Memory B cell (primary cell): ENCODE measurements around the gene TSC22D1.

Experiments used
- ATAC-seq: fragments of 150-1000 bp; cut with Tn5 transposase; 2 replicates; pipeline ENCODE4 v1.10.0; 2021; ENCODE audit warnings: low read depth, mild to moderate bottlenecking, moderate library complexity
- DNase-seq, 2 donors: peaks; one replicate each; pipeline ENCODE4 v3.0.0; 2022; ENCODE audit warnings: low spot score in 2 of 2
- H3K27ac Mint-ChIP-seq: one replicate; pipeline ENCODE4 v1.8.0; 2022; ENCODE audit warnings: mild to moderate bottlenecking, moderate library complexity, mixed read lengths
- H3K27me3 Mint-ChIP-seq: one replicate; pipeline ENCODE4 v1.8.0; 2022; ENCODE audit warnings: mixed read lengths
- H3K36me3 Mint-ChIP-seq: one replicate; pipeline ENCODE4 v1.8.0; 2022; ENCODE audit warnings: mild to moderate bottlenecking, mixed read lengths
- H3K4me1 Mint-ChIP-seq: one replicate; pipeline ENCODE4 v1.8.0; 2022; ENCODE audit warnings: mixed read lengths
- H3K4me3 Mint-ChIP-seq: one replicate; pipeline ENCODE4 v1.8.0; 2022; ENCODE audit warnings: mild to moderate bottlenecking, moderate library complexity, mixed read lengths
- H3K9me3 Mint-ChIP-seq: one replicate; pipeline ENCODE4 v1.8.0; 2022; ENCODE audit warnings: mixed read lengths

TSC22D1 gene

GRCh38 chr13:44448373-44448772, 127.8 kb downstream of the TSC22D1 start:
- H3K4me1 Mint-ChIP-seq: no peaks in the 10 kb centered on the region
- no peak for ATAC-seq
- H3K4me3 Mint-ChIP-seq: no peak overlapping the region
- H3K9me3 Mint-ChIP-seq: no peaks in the 10 kb centered on the region
- DNase-seq: no peak
- no peaks in the 10 kb centered on the region for H3K36me3 Mint-ChIP-seq
- H3K27ac Mint-ChIP-seq: peak overlapping the region; percentile 29
- no peaks in the 10 kb centered on the region for H3K27me3 Mint-ChIP-seq

GRCh38 chr13:44447783-44448321, 128.3 kb downstream of the TSC22D1 start:
- H3K9me3 Mint-ChIP-seq: no peaks in the 10 kb centered on the region
- H3K36me3 Mint-ChIP-seq: no peaks in the 10 kb centered on the region
- H3K4me1 Mint-ChIP-seq: no peaks in the 10 kb centered on the region
- no peak overlapping the region for H3K4me3 Mint-ChIP-seq
- no peak overlapping the region for H3K27ac Mint-ChIP-seq
- no peak for DNase-seq
- no peaks in the 10 kb centered on the region for H3K27me3 Mint-ChIP-seq
- no peak for ATAC-seq

- no peaks in the 10 kb centered on the region for H3K36me3 Mint-ChIP-seq
- peaks cover 9% of the 10 kb centered on the region for H3K4me1 Mint-ChIP-seq
- no peak for DNase-seq
- H3K27ac Mint-ChIP-seq: no peak overlapping the region
- H3K4me3 Mint-ChIP-seq: no peak overlapping the region
- peaks cover 3% of the 10 kb centered on the region for H3K27me3 Mint-ChIP-seq
- H3K9me3 Mint-ChIP-seq: no peaks in the 10 kb centered on the region
- no peak for ATAC-seq
Observed at GRCh38 chr13:44440046-44440608, 136.0 kb downstream of the TSC22D1 start.

- DNase-seq (no peak), ATAC-seq (no peak)
- H3K4me1 Mint-ChIP-seq: peaks cover 9% of the 10 kb centered on the region
- no peak overlapping the region for H3K27ac Mint-ChIP-seq
- H3K4me3 Mint-ChIP-seq: no peak overlapping the region
- peaks cover 3% of the 10 kb centered on the region for H3K27me3 Mint-ChIP-seq
- peaks cover 2% of the 10 kb centered on the region for H3K36me3 Mint-ChIP-seq
- H3K9me3 Mint-ChIP-seq: no peaks in the 10 kb centered on the region
Observed at GRCh38 chr13:44439452-44440024, 136.6 kb downstream of the TSC22D1 start.

GRCh38 chr13:44438234-44438579, 137.9 kb downstream of the TSC22D1 start:
- H3K27ac Mint-ChIP-seq: no peak overlapping the region
- ATAC-seq (no peak), DNase-seq (no peak)
- peaks cover 9% of the 10 kb centered on the region for H3K4me1 Mint-ChIP-seq
- H3K27me3 Mint-ChIP-seq: peaks cover 3% of the 10 kb centered on the region
- H3K36me3 Mint-ChIP-seq: peaks cover 5% of the 10 kb centered on the region
- H3K4me3 Mint-ChIP-seq: no peak overlapping the region
- H3K9me3 Mint-ChIP-seq: no peaks in the 10 kb centered on the region

GRCh38 chr13:44437356-44438233, 138.5 kb downstream of the TSC22D1 start:
- H3K4me3 Mint-ChIP-seq: peak overlapping the region; percentile 81
- H3K27me3 Mint-ChIP-seq: peaks cover 3% of the 10 kb centered on the region

GRCh38 chr13:44436589-44437337, 139.4 kb downstream of the TSC22D1 start:
- H3K4me1 Mint-ChIP-seq: peaks cover 9% of the 10 kb centered on the region
- peaks cover 3% of the 10 kb centered on the region for H3K27me3 Mint-ChIP-seq
- no peaks in the 10 kb centered on the region for H3K9me3 Mint-ChIP-seq
- H3K36me3 Mint-ChIP-seq: peaks cover 6% of the 10 kb centered on the region
- H3K4me3 Mint-ChIP-seq: peak overlapping the region; percentile 81
- peak; percentile 9 to 21 for DNase-seq
- H3K27ac Mint-ChIP-seq: peak overlapping the region; percentile 85
- ATAC-seq: peak; percentile 23

More at GRCh38 chr13:44437356-44438233, 138.5 kb downstream of the TSC22D1 start:
- ATAC-seq (peak; percentile 31), DNase-seq (peak in 1 of 2 donors; percentile 36)
- peaks cover 9% of the 10 kb centered on the region for H3K4me1 Mint-ChIP-seq
- no peaks in the 10 kb centered on the region for H3K9me3 Mint-ChIP-seq
- no peak overlapping the region for H3K27ac Mint-ChIP-seq
- peaks cover 6% of the 10 kb centered on the region for H3K36me3 Mint-ChIP-seq

- DNase-seq (no peak), ATAC-seq (no peak)
- Mint-ChIP-seq H3K27ac (peak overlapping the region; percentile 85), H3K4me3 (peak overlapping the region; percentile 81), H3K27me3 (peaks cover 2% of the 10 kb centered on the region), H3K9me3 (no peaks in the 10 kb centered on the region), H3K36me3 (peaks cover 6% of the 10 kb centered on the region), H3K4me1 (peaks cover 9% of the 10 kb centered on the region)
Observed at GRCh38 chr13:44435919-44436510, 140.1 kb downstream of the TSC22D1 start.

- no peaks in the 10 kb centered on the region for H3K9me3 Mint-ChIP-seq
- peak overlapping the region; percentile 85 for H3K27ac Mint-ChIP-seq
- DNase-seq (peak; percentile 57 to 66), ATAC-seq (peak; percentile 86)
- peaks cover 6% of the 10 kb centered on the region for H3K36me3 Mint-ChIP-seq
- peaks cover 9% of the 10 kb centered on the region for H3K4me1 Mint-ChIP-seq
- H3K4me3 Mint-ChIP-seq: peak overlapping the region; percentile 81
- H3K27me3 Mint-ChIP-seq: no peaks in the 10 kb centered on the region
Observed at GRCh38 chr13:44435142-44435918, 140.8 kb downstream of the TSC22D1 start.

- H3K4me3 Mint-ChIP-seq: peak overlapping the region; percentile 81
- no peak for DNase-seq
- H3K27me3 Mint-ChIP-seq: no peaks in the 10 kb centered on the region
- H3K9me3 Mint-ChIP-seq: no peaks in the 10 kb centered on the region
- H3K36me3 Mint-ChIP-seq: peaks cover 6% of the 10 kb centered on the region
- ATAC-seq: no peak
- peak overlapping the region; percentile 85 for H3K27ac Mint-ChIP-seq
- peaks cover 9% of the 10 kb centered on the region for H3K4me1 Mint-ChIP-seq
Observed at GRCh38 chr13:44434766-44435141, 141.4 kb downstream of the TSC22D1 start.

- Mint-ChIP-seq H3K27me3 (no peaks in the 10 kb centered on the region), H3K36me3 (peaks cover 6% of the 10 kb centered on the region), H3K27ac (peak overlapping the region; percentile 85), H3K4me3 (peak overlapping the region; percentile 41), H3K4me1 (peaks cover 9% of the 10 kb centered on the region), H3K9me3 (no peaks in the 10 kb centered on the region)
- DNase-seq (no peak), ATAC-seq (no peak)
Observed at GRCh38 chr13:44433863-44434765, 142.0 kb downstream of the TSC22D1 start.

- Mint-ChIP-seq H3K27me3 (no peaks in the 10 kb centered on the region), H3K27ac (no peak overlapping the region), H3K4me3 (no peak overlapping the region), H3K9me3 (no peaks in the 10 kb centered on the region), H3K36me3 (peaks cover 6% of the 10 kb centered on the region), H3K4me1 (peaks cover 9% of the 10 kb centered on the region)
- no peak for DNase-seq
- no peak for ATAC-seq
Observed at GRCh38 chr13:44432650-44433049, 143.5 kb downstream of the TSC22D1 start.
